ENCODE measurements around the gene STAT4.

DNA sequence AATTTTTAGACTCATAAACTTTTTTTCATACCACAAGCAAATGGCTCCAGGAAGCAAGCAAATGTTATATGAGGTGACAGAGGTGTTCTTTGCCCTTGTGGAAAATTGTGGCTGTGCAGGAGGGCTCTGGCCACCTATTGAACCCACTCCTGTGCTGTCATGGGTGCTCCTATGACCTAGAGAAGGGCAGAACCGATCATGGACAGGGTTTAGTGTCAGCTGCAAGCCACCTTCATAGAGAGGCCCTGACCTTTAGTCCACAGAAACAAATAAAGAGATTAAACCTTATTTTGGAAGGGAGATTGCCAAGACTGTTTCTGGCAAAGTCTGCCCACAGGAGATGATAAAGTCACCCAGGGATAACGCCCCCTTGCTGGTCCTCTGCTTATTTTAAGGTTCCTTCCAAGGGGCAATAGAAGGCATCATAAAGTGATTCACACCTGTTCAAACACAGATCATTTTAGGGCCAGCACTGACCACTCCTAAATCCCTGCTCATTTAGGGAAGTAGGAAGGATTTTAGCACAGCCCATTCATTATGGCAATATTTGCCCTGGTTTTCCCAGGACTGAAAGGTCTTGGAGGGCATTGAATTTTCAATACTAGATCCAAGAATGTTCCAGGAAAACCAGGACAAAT, 26.1 kb upstream of the STAT4 start:
- TF ChIP-seq, protein P1, sequence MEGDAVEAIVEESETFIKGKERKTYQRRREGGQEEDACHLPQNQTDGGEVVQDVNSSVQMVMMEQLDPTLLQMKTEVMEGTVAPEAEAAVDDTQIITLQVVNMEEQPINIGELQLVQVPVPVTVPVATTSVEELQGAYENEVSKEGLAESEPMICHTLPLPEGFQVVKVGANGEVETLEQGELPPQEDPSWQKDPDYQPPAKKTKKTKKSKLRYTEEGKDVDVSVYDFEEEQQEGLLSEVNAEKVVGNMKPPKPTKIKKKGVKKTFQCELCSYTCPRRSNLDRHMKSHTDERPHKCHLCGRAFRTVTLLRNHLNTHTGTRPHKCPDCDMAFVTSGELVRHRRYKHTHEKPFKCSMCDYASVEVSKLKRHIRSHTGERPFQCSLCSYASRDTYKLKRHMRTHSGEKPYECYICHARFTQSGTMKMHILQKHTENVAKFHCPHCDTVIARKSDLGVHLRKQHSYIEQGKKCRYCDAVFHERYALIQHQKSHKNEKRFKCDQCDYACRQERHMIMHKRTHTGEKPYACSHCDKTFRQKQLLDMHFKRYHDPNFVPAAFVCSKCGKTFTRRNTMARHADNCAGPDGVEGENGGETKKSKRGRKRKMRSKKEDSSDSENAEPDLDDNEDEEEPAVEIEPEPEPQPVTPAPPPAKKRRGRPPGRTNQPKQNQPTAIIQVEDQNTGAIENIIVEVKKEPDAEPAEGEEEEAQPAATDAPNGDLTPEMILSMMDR (IDR thresholded peaks at IDR 0.05; ENCODE audit: insufficient read depth, low read depth, low read length), result no peak
- no peak for TF ChIP-seq EZH2 (IDR thresholded peaks at IDR 0.05; ENCODE audit: insufficient read depth, low read length)
